Measurements from ENCODE around the gene ANKS1B.

Gene ANKS1B

DNA sequence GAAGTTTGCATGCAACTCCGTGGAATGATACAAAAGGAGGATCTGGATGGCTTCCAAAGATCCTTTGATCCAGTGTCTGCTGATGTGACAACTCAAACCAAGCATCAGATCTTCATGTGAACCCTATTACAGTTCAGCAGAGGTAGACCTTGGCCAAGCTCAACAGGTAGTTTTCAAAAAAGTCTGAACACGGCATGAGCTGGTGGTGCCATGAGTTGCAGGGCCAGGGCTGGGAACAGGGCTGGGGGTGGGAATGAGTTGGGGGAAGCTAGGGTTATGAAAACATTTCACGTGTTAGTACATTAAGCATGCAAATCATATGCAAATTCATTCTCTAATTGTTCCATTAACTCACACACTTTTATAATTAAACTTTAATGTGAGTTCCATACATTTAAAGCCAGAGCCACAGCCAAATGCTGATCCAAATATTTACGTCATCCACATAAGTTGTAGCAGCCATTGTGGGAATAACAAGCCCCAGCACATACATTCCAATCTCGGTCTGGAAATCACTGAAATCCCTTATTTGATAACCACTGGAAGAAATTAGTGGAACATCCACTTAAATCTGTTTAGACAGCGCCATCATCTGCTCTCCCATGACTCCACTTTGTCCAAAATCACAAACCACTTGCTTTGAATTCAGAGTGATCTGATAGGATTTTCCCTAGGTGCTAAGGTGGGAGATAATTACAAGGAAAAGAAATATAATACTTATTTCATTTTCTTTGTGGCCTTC, 1181.1 kb downstream of the ANKS1B start:
- peak; percentile 18 for DNase-seq (ENCODE audit: low read depth)
- no peak overlapping the region for H3K4me3 ChIP-seq (ENCODE audit: low read depth, low read length)
- TF ChIP-seq, protein P1, sequence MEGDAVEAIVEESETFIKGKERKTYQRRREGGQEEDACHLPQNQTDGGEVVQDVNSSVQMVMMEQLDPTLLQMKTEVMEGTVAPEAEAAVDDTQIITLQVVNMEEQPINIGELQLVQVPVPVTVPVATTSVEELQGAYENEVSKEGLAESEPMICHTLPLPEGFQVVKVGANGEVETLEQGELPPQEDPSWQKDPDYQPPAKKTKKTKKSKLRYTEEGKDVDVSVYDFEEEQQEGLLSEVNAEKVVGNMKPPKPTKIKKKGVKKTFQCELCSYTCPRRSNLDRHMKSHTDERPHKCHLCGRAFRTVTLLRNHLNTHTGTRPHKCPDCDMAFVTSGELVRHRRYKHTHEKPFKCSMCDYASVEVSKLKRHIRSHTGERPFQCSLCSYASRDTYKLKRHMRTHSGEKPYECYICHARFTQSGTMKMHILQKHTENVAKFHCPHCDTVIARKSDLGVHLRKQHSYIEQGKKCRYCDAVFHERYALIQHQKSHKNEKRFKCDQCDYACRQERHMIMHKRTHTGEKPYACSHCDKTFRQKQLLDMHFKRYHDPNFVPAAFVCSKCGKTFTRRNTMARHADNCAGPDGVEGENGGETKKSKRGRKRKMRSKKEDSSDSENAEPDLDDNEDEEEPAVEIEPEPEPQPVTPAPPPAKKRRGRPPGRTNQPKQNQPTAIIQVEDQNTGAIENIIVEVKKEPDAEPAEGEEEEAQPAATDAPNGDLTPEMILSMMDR (conservative IDR thresholded peaks at IDR 0.05; ENCODE audit: low read depth, low read length), result no peak

DNA sequence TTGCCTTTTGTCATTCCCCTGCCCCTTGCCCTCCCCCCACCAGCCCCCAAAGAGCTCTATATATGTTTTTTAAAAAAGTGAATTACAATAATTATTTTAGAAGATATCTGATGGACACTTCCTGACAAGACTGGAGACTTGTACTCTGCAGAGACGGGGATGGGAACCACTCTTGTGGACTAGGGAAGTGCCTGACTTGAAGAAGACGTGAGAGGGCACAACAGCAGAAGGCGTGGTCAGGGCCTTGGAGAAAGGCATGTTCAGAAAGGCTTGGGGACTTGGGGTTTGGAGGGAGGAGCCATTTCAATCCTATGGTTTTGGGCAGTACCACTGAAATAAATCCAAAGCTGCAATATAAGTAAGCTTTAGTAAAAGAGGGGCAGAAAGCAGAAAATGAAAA, 1184.9 kb downstream of the ANKS1B start:
- DNase-seq (ENCODE audit: low read depth), result no peak
- TF ChIP-seq, protein P1 (conservative IDR thresholded peaks at IDR 0.05; ENCODE audit: low read depth, low read length), result no peak
- H3K4me3 ChIP-seq (ENCODE audit: low read depth, low read length), result no peak overlapping the region

DNA sequence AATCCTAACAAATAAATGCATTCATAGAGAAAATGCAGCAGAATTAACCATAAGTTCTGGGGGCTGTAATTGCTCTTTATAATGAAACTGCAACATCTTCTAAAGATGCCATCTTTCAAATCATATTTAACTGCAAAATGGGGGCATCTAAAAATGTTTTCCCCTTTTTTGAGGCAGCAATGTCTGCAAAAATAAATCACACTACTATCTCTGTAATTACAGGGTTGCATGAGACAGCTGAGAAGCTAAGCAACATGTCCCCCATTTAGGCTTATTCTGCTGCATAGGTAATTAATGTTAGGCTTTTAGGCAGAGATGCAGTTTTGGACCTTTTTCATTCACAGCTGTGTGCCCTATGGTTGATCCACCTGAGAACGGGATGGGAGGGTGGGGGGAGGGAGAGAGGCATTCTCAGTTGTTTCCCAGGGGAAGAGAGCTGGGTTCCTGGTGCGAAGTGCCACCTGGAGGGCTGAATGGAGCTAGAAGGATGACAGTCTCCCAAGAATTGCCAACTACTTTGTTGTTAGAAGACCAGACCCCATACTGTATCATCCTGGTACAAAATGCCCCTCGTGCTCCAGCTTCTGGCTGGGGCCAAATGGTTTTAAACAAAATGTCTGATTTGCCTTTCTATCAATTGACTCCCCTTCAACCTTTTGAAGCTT, 1185.5 kb downstream of the ANKS1B start:
- DNase-seq (ENCODE audit: low read depth), result no peak
- H3K4me3 ChIP-seq (ENCODE audit: low read depth, low read length), result no peak overlapping the region
- TF ChIP-seq, protein P1 (conservative IDR thresholded peaks at IDR 0.05; ENCODE audit: low read depth, low read length), result no peak

DNA sequence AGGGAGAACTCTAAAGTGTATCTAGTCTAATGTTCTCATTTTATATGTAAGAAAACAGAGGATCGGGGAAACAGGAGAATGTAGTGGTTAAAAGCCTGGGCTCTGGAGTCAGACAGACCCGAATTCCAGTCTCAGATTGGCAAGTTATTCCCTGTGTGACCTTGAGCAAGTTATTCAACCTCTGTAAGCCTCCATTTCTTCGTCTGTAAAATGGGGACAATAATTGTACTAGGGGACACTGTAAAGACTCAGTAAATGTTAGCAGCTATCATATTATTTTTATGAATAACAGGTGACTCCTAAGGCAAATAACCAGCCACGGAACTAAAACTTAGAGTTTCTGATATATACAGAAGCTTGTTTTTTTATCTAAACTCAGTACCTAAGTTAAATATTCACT, 1187.5 kb downstream of the ANKS1B start:
- TF ChIP-seq, protein P1 (conservative IDR thresholded peaks at IDR 0.05; ENCODE audit: low read depth, low read length), result no peak
- H3K4me3 ChIP-seq (ENCODE audit: low read depth, low read length), result no peak overlapping the region
- DNase-seq (ENCODE audit: low read depth), result no peak

DNA sequence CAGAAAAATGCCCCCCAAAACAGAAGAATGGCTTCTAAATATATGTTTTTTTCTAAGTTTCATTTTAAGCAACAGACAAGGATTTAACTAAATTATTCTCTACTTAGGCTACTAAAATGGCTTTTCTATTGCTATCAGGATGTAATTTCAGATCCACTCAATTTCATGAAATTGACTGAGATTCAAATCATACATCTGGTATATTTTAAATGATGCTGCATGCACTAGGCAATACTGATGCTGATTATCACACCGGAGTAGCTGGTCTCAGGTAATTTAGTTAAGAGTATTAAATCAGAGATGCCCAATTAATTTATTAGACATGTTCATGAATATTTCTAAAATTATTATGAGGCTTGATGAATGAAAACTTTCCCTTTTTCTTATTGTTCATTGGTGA, 1188.0 kb downstream of the ANKS1B start:
- no peak for DNase-seq (ENCODE audit: low read depth)
- TF ChIP-seq, protein P1 (conservative IDR thresholded peaks at IDR 0.05; ENCODE audit: low read depth, low read length), result no peak
- no peak overlapping the region for H3K4me3 ChIP-seq (ENCODE audit: low read depth, low read length)

GRCh38 chr12:98793121-98793520, 1191.6 kb downstream of the ANKS1B start:
- TF ChIP-seq, protein P1 (conservative IDR thresholded peaks at IDR 0.05; ENCODE audit: low read depth, low read length), result no peak
- no peak for DNase-seq (ENCODE audit: low read depth)
- no peak overlapping the region for H3K4me3 ChIP-seq (ENCODE audit: low read depth, low read length)

GRCh38 chr12:98791406-98791805, 1193.3 kb downstream of the ANKS1B start:
- no peak overlapping the region for H3K4me3 ChIP-seq (ENCODE audit: low read depth, low read length)
- TF ChIP-seq, protein P1 (conservative IDR thresholded peaks at IDR 0.05; ENCODE audit: low read depth, low read length), result no peak
- DNase-seq (ENCODE audit: low read depth), result no peak

All from choroid plexus epithelial cell (primary cell).